ENCODE data around the gene SRGAP1.
"Not testable (repeated sequence)": the region's sequence is repeated elsewhere in the genome, so short reads cannot be mapped to it uniquely, and the experiment has no call there.

The SRGAP1 gene

GRCh38 chr12:63836936-63837335, 7.6 kb upstream of the SRGAP1 start:
- Histone ChIP-seq H3K27ac (ENCODE audit: insufficient read depth in 1 of 2, low read depth in 1 of 2, low read length in 2 of 2, poor library complexity in 1 of 2, severe bottlenecking in 2 of 2) (no peak overlapping the region), H3K4me3 (ENCODE audit: control insufficient read depth in 1 of 7, extremely low read depth in 1 of 7, insufficient read depth in 4 of 7, low read depth in 2 of 7, low read length in 6 of 7) (no peak overlapping the region), H3K9me3 (ENCODE audit: control extremely low read depth in 1 of 5, control insufficient read depth in 4 of 5, insufficient read depth in 2 of 5, low read depth in 1 of 5, low read length in 4 of 5) (no peaks in the 10 kb centered on the region), H3K27me3 (replicated peaks in 2 of 5; ENCODE audit: control insufficient read depth in 4 of 5, insufficient read depth in 5 of 5, low read length in 4 of 5) (no peaks in the 10 kb centered on the region), H3K36me3 (ENCODE audit: control insufficient read depth in 4 of 4, insufficient read depth in 4 of 4, low read length in 3 of 4) (no peaks in the 10 kb centered on the region), H3K4me1 (ENCODE audit: control extremely low read depth in 1 of 4, control insufficient read depth in 4 of 4, insufficient read depth in 4 of 4, low read length in 3 of 4) (no peaks in the 10 kb centered on the region)
- ChIA-PET POLR2A (no interaction called here), CTCF (interaction anchor here (0.8 to 6.9 kb wide), 6 partner anchors 12 to 420 kb away, joined by 3 to 53 read pairs (median 3); no protein-coding TSS in a partner anchor)
- DNase-seq = no peak
- WGBS (ENCODE audit: insufficient coverage) = 100% methylated on average over 3 of the region's 3 CpGs

GRCh38 chr12:63838411-63838810, 6.1 kb upstream of the SRGAP1 start:
- 98% methylated on average over 8 of the region's 9 CpGs for WGBS (ENCODE audit: insufficient coverage)
- CTCF ChIA-PET = interaction anchor here (1.1 to 6.9 kb wide), 2 partner anchors 14 to 419 kb away, joined by 3 to 53 read pairs; no protein-coding TSS in a partner anchor

GRCh38 chr12:63841011-63841410, 3.5 kb upstream of the SRGAP1 start:
- CTCF ChIA-PET = interaction anchor here (1.3 to 6.9 kb wide), 2 partner anchors 416 to 420 kb away, joined by 3 to 53 read pairs; no protein-coding TSS in a partner anchor
- Histone ChIP-seq H3K27me3 (replicated peaks in 2 of 5; ENCODE audit: control insufficient read depth in 4 of 5, insufficient read depth in 5 of 5, low read length in 4 of 5) (peaks cover 0 to 13% (median 3%) of the 10 kb centered on the region in 5 experiments), H3K36me3 (ENCODE audit: control insufficient read depth in 4 of 4, insufficient read depth in 4 of 4, low read length in 3 of 4) (no peaks in the 10 kb centered on the region), H3K27ac (ENCODE audit: insufficient read depth in 1 of 2, low read depth in 1 of 2, low read length in 2 of 2, poor library complexity in 1 of 2, severe bottlenecking in 2 of 2) (no peak overlapping the region), H3K9me3 (ENCODE audit: control extremely low read depth in 1 of 5, control insufficient read depth in 4 of 5, insufficient read depth in 2 of 5, low read depth in 1 of 5, low read length in 4 of 5) (no peaks in the 10 kb centered on the region), H3K4me3 (ENCODE audit: control insufficient read depth in 1 of 7, extremely low read depth in 1 of 7, insufficient read depth in 4 of 7, low read depth in 2 of 7, low read length in 6 of 7) (no peak overlapping the region), H3K4me1 (ENCODE audit: control extremely low read depth in 1 of 4, control insufficient read depth in 4 of 4, insufficient read depth in 4 of 4, low read length in 3 of 4) (peaks cover 4 to 19% (median 12%) of the 10 kb centered on the region in 4 experiments)
- POLR2A ChIA-PET = no interaction called here
- DNase-seq = no peak
- 92% methylated on average over 1 of the region's 3 CpGs for WGBS (ENCODE audit: insufficient coverage)

More at GRCh38 chr12:63838411-63838810, 6.1 kb upstream of the SRGAP1 start:
- no peak for DNase-seq
- POLR2A ChIA-PET = no interaction called here
- Histone ChIP-seq H3K27ac (ENCODE audit: insufficient read depth in 1 of 2, low read depth in 1 of 2, low read length in 2 of 2, poor library complexity in 1 of 2, severe bottlenecking in 2 of 2) (no peak overlapping the region), H3K27me3 (replicated peaks in 2 of 5; ENCODE audit: control insufficient read depth in 4 of 5, insufficient read depth in 5 of 5, low read length in 4 of 5) (no peaks in the 10 kb centered on the region), H3K4me3 (ENCODE audit: control insufficient read depth in 1 of 7, extremely low read depth in 1 of 7, insufficient read depth in 4 of 7, low read depth in 2 of 7, low read length in 6 of 7) (no peak overlapping the region), H3K9me3 (ENCODE audit: control extremely low read depth in 1 of 5, control insufficient read depth in 4 of 5, insufficient read depth in 2 of 5, low read depth in 1 of 5, low read length in 4 of 5) (no peaks in the 10 kb centered on the region), H3K4me1 (ENCODE audit: control extremely low read depth in 1 of 4, control insufficient read depth in 4 of 4, insufficient read depth in 4 of 4, low read length in 3 of 4) (peaks cover 0 to 4% (median 4%) of the 10 kb centered on the region in 4 experiments), H3K36me3 (ENCODE audit: control insufficient read depth in 4 of 4, insufficient read depth in 4 of 4, low read length in 3 of 4) (no peaks in the 10 kb centered on the region)

- ChIA-PET POLR2A (no interaction called here), CTCF (interaction anchor here (1.3 to 6.9 kb wide), 2 partner anchors 416 to 420 kb away, joined by 3 to 53 read pairs; no protein-coding TSS in a partner anchor)
These were observed 2.9 kb upstream of the SRGAP1 start for GRCh38 chr12:63841571-63841970.

GRCh38 chr12:63842750-63843149, 1.8 kb upstream of the SRGAP1 start:
- H3K27me3 ChIP-seq (replicated peaks in 2 of 5; ENCODE audit: control insufficient read depth in 4 of 5, insufficient read depth in 5 of 5, low read length in 4 of 5) = peaks cover 0 to 18% (median 7%) of the 10 kb centered on the region in 5 experiments
- H3K4me1 ChIP-seq (ENCODE audit: control extremely low read depth in 1 of 4, control insufficient read depth in 4 of 4, insufficient read depth in 4 of 4, low read length in 3 of 4) = peaks cover 4 to 19% (median 12%) of the 10 kb centered on the region in 4 experiments
- WGBS (ENCODE audit: insufficient coverage) = 98% methylated on average over 8 of the region's 17 CpGs
- CTCF ChIA-PET = interaction anchor here (0.6 to 2.3 kb wide), 6 partner anchors 23 to 1645 kb away, joined by 3 to 17 read pairs (median 3); no protein-coding TSS in a partner anchor
- H3K9me3 ChIP-seq (ENCODE audit: control extremely low read depth in 1 of 5, control insufficient read depth in 4 of 5, insufficient read depth in 2 of 5, low read depth in 1 of 5, low read length in 4 of 5); H3K27ac ChIP-seq (ENCODE audit: insufficient read depth in 1 of 2, low read depth in 1 of 2, low read length in 2 of 2, poor library complexity in 1 of 2, severe bottlenecking in 2 of 2); H3K4me3 ChIP-seq (ENCODE audit: control insufficient read depth in 1 of 7, extremely low read depth in 1 of 7, insufficient read depth in 4 of 7, low read depth in 2 of 7, low read length in 6 of 7); H3K36me3 ChIP-seq (ENCODE audit: control insufficient read depth in 4 of 4, insufficient read depth in 4 of 4, low read length in 3 of 4); POLR2A ChIA-PET; DNase-seq: not testable (repeated sequence)

More at GRCh38 chr12:63841571-63841970, 2.9 kb upstream of the SRGAP1 start:
- WGBS (ENCODE audit: insufficient coverage) = no CpG with 5 or more reads among the region's 4 CpGs
- H3K27me3 ChIP-seq (replicated peaks in 2 of 5; ENCODE audit: control insufficient read depth in 4 of 5, insufficient read depth in 5 of 5, low read length in 4 of 5) = peaks cover 0 to 15% (median 6%) of the 10 kb centered on the region in 5 experiments
- no peaks in the 10 kb centered on the region for H3K36me3 ChIP-seq (ENCODE audit: control insufficient read depth in 4 of 4, insufficient read depth in 4 of 4, low read length in 3 of 4)
- peaks cover 4 to 19% (median 12%) of the 10 kb centered on the region in 4 experiments for H3K4me1 ChIP-seq (ENCODE audit: control extremely low read depth in 1 of 4, control insufficient read depth in 4 of 4, insufficient read depth in 4 of 4, low read length in 3 of 4)
- no peak overlapping the region for H3K27ac ChIP-seq (ENCODE audit: insufficient read depth in 1 of 2, low read depth in 1 of 2, low read length in 2 of 2, poor library complexity in 1 of 2, severe bottlenecking in 2 of 2)
- H3K9me3 ChIP-seq (ENCODE audit: control extremely low read depth in 1 of 5, control insufficient read depth in 4 of 5, insufficient read depth in 2 of 5, low read depth in 1 of 5, low read length in 4 of 5) = no peaks in the 10 kb centered on the region
- no peak overlapping the region for H3K4me3 ChIP-seq (ENCODE audit: control insufficient read depth in 1 of 7, extremely low read depth in 1 of 7, insufficient read depth in 4 of 7, low read depth in 2 of 7, low read length in 6 of 7)
- DNase-seq = no peak

GRCh38 chr12:63843254-63843720, 1.2 kb upstream of the SRGAP1 start:
- Histone ChIP-seq H3K9me3 (ENCODE audit: control extremely low read depth in 1 of 5, control insufficient read depth in 4 of 5, insufficient read depth in 2 of 5, low read depth in 1 of 5, low read length in 4 of 5) (no peaks in the 10 kb centered on the region), H3K4me3 (ENCODE audit: control insufficient read depth in 1 of 7, extremely low read depth in 1 of 7, insufficient read depth in 4 of 7, low read depth in 2 of 7, low read length in 6 of 7) (peak overlapping the region; percentile 72 to 94 (median 85)), H3K27me3 (replicated peaks in 2 of 5; ENCODE audit: control insufficient read depth in 4 of 5, insufficient read depth in 5 of 5, low read length in 4 of 5) (peaks cover 0 to 18% (median 7%) of the 10 kb centered on the region in 5 experiments), H3K27ac (ENCODE audit: insufficient read depth in 1 of 2, low read depth in 1 of 2, low read length in 2 of 2, poor library complexity in 1 of 2, severe bottlenecking in 2 of 2) (no peak overlapping the region), H3K4me1 (ENCODE audit: control extremely low read depth in 1 of 4, control insufficient read depth in 4 of 4, insufficient read depth in 4 of 4, low read length in 3 of 4) (peaks cover 4 to 19% (median 12%) of the 10 kb centered on the region in 4 experiments), H3K36me3 (ENCODE audit: control insufficient read depth in 4 of 4, insufficient read depth in 4 of 4, low read length in 3 of 4) (no peaks in the 10 kb centered on the region)
- WGBS (ENCODE audit: insufficient coverage) = 10% methylated on average over 23 of the region's 28 CpGs
- DNase-seq = peak in 1 of 3 donors; percentile 90
- POLR2A ChIA-PET = no interaction called here
- CTCF ChIA-PET = interaction anchor here (0.8 to 2.3 kb wide), 7 partner anchors 23 to 413 kb away, joined by 3 to 17 read pairs (median 3); no protein-coding TSS in a partner anchor

- CTCF ChIA-PET = interaction anchor here (0.8 to 2.3 kb wide), 10 partner anchors 24 to 413 kb away, joined by 3 to 17 read pairs (median 3); partner anchors contain the start of gene KICS2
- POLR2A ChIA-PET = interaction anchor here (0.6 kb wide), 1 partner anchor 16 kb away, joined by 3 read pairs; no protein-coding TSS in a partner anchor
- 0% methylated on average over 76 of the region's 80 CpGs for whole genome bisulfite sequencing (ENCODE audit: insufficient coverage)
- H3K4me1 ChIP-seq (ENCODE audit: control extremely low read depth in 1 of 4, control insufficient read depth in 4 of 4, insufficient read depth in 4 of 4, low read length in 3 of 4) = peaks cover 4 to 19% (median 12%) of the 10 kb centered on the region in 4 experiments
- peak; percentile 91 to 95 (median 95) for DNase-seq
- peak overlapping the region; percentile 72 to 94 (median 85) for H3K4me3 ChIP-seq (ENCODE audit: control insufficient read depth in 1 of 7, extremely low read depth in 1 of 7, insufficient read depth in 4 of 7, low read depth in 2 of 7, low read length in 6 of 7)
- no peaks in the 10 kb centered on the region for H3K9me3 ChIP-seq (ENCODE audit: control extremely low read depth in 1 of 5, control insufficient read depth in 4 of 5, insufficient read depth in 2 of 5, low read depth in 1 of 5, low read length in 4 of 5)
- no peak overlapping the region for H3K27ac ChIP-seq (ENCODE audit: insufficient read depth in 1 of 2, low read depth in 1 of 2, low read length in 2 of 2, poor library complexity in 1 of 2, severe bottlenecking in 2 of 2)
- no peaks in the 10 kb centered on the region for H3K36me3 ChIP-seq (ENCODE audit: control insufficient read depth in 4 of 4, insufficient read depth in 4 of 4, low read length in 3 of 4)
- H3K27me3 ChIP-seq (replicated peaks in 2 of 5; ENCODE audit: control insufficient read depth in 4 of 5, insufficient read depth in 5 of 5, low read length in 4 of 5) = peaks cover 0 to 18% (median 7%) of the 10 kb centered on the region in 5 experiments
These were observed 644 bp upstream of the SRGAP1 start for GRCh38 chr12:63843721-63844390.
